A673 (cell line): ENCODE measurements around the gene GRAMD2B.

Experiments
- CTCF ChIP-seq: fragments of 300-800, 200-600 bp; sonication (generic); conservative IDR thresholded peaks from 2 replicates; pipeline ENCODE4 v1.5.1; 2017; ENCODE audit warnings: low read depth, mild to moderate bottlenecking, antibody characterized with exemption, low read length, moderate library complexity, mixed read lengths
- EZH2 ChIP-seq: fragments of 200-600 bp; sonication (generic); IDR thresholded peaks from 2 replicates; pipeline ENCODE4 v1.6.1; 2017; ENCODE audit warnings: borderline replicate concordance, low read depth, mild to moderate bottlenecking, mixed read lengths, antibody characterized with exemption, low read length; ENCODE audit not compliant: poor library complexity, severe bottlenecking

GRCh38 chr5:126516133-126516532 lies 92.9 kb downstream of the GRAMD2B start:
- TF ChIP-seq CTCF (no peak), EZH2 (no peak)
